HepG2 (cell line): ENCODE measurements around the gene SMPD3. TPM values are rescaled to one million over a fixed set of nuclear protein-coding genes. Genes with fewer than 3 reads are reported as not detected.

Experiments used
- ATAC-seq: fragments of 200-7000 bp; cut with Tn5 transposase; 3 replicates; pipeline ENCODE4 v1.9.1; 2020; ENCODE audit warnings: mild to moderate bottlenecking, moderate library complexity
- BruUV-seq: library from RNA; stranded (reverse); fragments of 400-500 nt; replicated peaks from 2 replicates; lab custom pipeline; 2021; lab: Mats Ljungman, UMichigan
- CTCF ChIA-PET: fragments of 300-600 bp; formaldehyde crosslinking; extraction: SDS; loops from one replicate; lab custom pipeline; 2021; ENCODE audit warnings: low total read pairs, inconsistent platforms, low intra/inter-chr PET ratio; lab: Yijun Ruan, JAX
- POLR2A ChIA-PET: fragments of 350-600 bp; sonication (Branson Sonifier 250); formaldehyde crosslinking; loops from one replicate; lab custom pipeline; 2020; ENCODE audit warnings: antibody characterized with exemption, inconsistent platforms; lab: Yijun Ruan, JAX
- DNase-seq: peaks from one replicate; pipeline ENCODE4 v3.0.0-alpha.2; 2015; ENCODE audit warnings: low spot score
- FAIRE-seq: peaks from 3 replicates; lab custom pipeline; 2011; peaks lifted over from hg19 to GRCh38; lab: Jason Lieb, UNC
- H2AFZ ChIP-seq: one replicate; pipeline ENCODE4 v1.6.1; 2011; ENCODE audit warnings: low read length, inconsistent platforms
- H3K27ac ChIP-seq: fragments of 300-600 bp; 3 replicates; pipeline ENCODE4 v1.8.0; 2011; ENCODE audit warnings: mixed run types, mild to moderate bottlenecking, mixed read lengths, low read length, inconsistent platforms; ENCODE audit not compliant: insufficient read depth; ENCODE audit errors: extremely low read length
- H3K27me3 ChIP-seq, 2 experiments: fragments of 200-600 bp in 1 of 2; 2 replicates in 1 of 2; 3 replicates in 1 of 2; pipeline versions ENCODE4 v1.6.0 to v1.8.0; 2011; ENCODE audit warnings: low read length in 2 of 2, mild to moderate bottlenecking in 2 of 2, moderate library complexity in 2 of 2, inconsistent platforms in 1 of 2; ENCODE audit not compliant: insufficient read depth in 2 of 2, control insufficient read depth in 1 of 2
- H3K36me3 ChIP-seq, 2 experiments: fragments of 200-600 bp in 1 of 2; replicated peaks in 1 of 2; 2 replicates in 1 of 2; 3 replicates in 1 of 2; pipeline versions ENCODE4 v1.5.1 to v1.8.0; 2011; ENCODE audit warnings: low read length in 2 of 2, inconsistent platforms in 1 of 2; ENCODE audit not compliant: insufficient read depth in 2 of 2, control insufficient read depth in 1 of 2
- H3K4me1 ChIP-seq: 2 replicates; pipeline ENCODE4 v1.5.1; 2012; ENCODE audit warnings: low read length, inconsistent platforms; ENCODE audit not compliant: insufficient read depth
- H3K4me2 ChIP-seq: 2 replicates; pipeline ENCODE4 v1.6.0; 2011; ENCODE audit warnings: low read depth, low read length, inconsistent platforms
- H3K4me3 ChIP-seq, 3 experiments: fragments of 200-600 bp in 1 of 3; sonication (generic), shearing (Covaris generic) in 1 of 3; replicated peaks in 1 of 3; 2 replicates each; pipeline ENCODE4 v1.5.1; 2011 to 2016; ENCODE audit warnings: low read length in 3 of 3, inconsistent platforms in 2 of 3, low read depth in 2 of 3, mild to moderate bottlenecking in 2 of 3, control low read depth in 1 of 3, mixed read lengths in 1 of 3; ENCODE audit not compliant: insufficient read depth in 1 of 3
- H3K79me2 ChIP-seq: one replicate; pipeline ENCODE4 v1.6.1; 2011; ENCODE audit warnings: low read length, inconsistent platforms; ENCODE audit not compliant: insufficient read depth
- H3K9ac ChIP-seq: 2 replicates; pipeline ENCODE4 v1.6.0; 2011; ENCODE audit warnings: mild to moderate bottlenecking, low read depth, low read length, inconsistent platforms; ENCODE audit not compliant: insufficient read depth
- H3K9me3 ChIP-seq: 2 replicates; pipeline ENCODE4 v1.5.1; 2012; ENCODE audit warnings: mild to moderate bottlenecking, low read length
- H4K20me1 ChIP-seq: 2 replicates; pipeline ENCODE4 v1.6.0; 2011; ENCODE audit warnings: inconsistent platforms, mild to moderate bottlenecking, low read length, moderate library complexity; ENCODE audit not compliant: insufficient read depth
- ADNP ChIP-seq: sonication (generic); formaldehyde crosslinking; IDR thresholded peaks from 2 replicates; pipeline ENCODE4 v1.4.0; 2020; ENCODE audit warnings: missing genetic modification reagents
- ZNF138 ChIP-seq: sonication (generic); formaldehyde crosslinking; IDR thresholded peaks from 2 replicates; pipeline ENCODE4 v1.5.0; 2020; ENCODE audit warnings: mild to moderate bottlenecking, low read depth, missing genetic modification reagents
- WGBS: methylation state at CpG from one replicate; pipeline ENCODE4 v1.1.6; 2017; ENCODE audit warnings: low lambda C conversion rate; 5-methylcytosine and 5-hydroxymethylcytosine counted together
- in situ Hi-C: cut with HindIII; loops from 2 replicates; pipeline ENCODE4 v1.10.0; 2017; ENCODE audit warnings: low pct_unique_long_range_greater_than_20kb; ENCODE audit not compliant: extremely low pct_ligation_motif_present
- intact Hi-C: fragments of 100-400 bp; cut with micrococcal nuclease; formaldehyde crosslinking; loops from one replicate; pipeline ENCODE4 v1.10.0; 2022; ENCODE audit not compliant: unreplicated experiment
- polyA plus RNA-seq, 8 experiments: library from polyadenylated mRNA; depleted of rRNA in 3 of 8; stranded (reverse) in 7 of 8; unstranded in 1 of 8; fragments of >200 nt; fragmentation: Illumina TruSeq in 4 of 8; extraction: Trizol in 4 of 8; gene quantifications; 2 replicates each; pipeline versions ENCODE4 v1.2.1 to v1.2.3, GENCODE V29; 2011 to 2016; ENCODE audit warnings: low read depth in 4 of 8, missing spikeins in 1 of 8, mixed read lengths in 1 of 8; ENCODE audit not compliant: insufficient read depth in 1 of 8
- total RNA-seq, 5 experiments: library from RNA; depleted of rRNA; stranded (reverse); fragments of >200 nt; fragmentation: Illumina TruSeq; extraction: Trizol; gene quantifications; 2 replicates each; pipeline ENCODE4 v1.2.3, GENCODE V29; 2016; ENCODE audit warnings: low read depth in 1 of 5
- TF ChIP-seq, protein P1 (sequence below): fragments of 450-650 bp; IDR thresholded peaks from 2 replicates; pipeline ENCODE4 v1.6.1; 2017; ENCODE audit warnings: mild to moderate bottlenecking
- TF ChIP-seq, protein P2 (sequence below): sonication (generic); formaldehyde crosslinking; IDR thresholded peaks from 2 replicates; pipeline ENCODE4 v1.4.0; 2020; ENCODE audit warnings: missing genetic modification reagents
- TF ChIP-seq, protein P3 (sequence below): sonication (generic); formaldehyde crosslinking; IDR thresholded peaks from 2 replicates; pipeline ENCODE4 v1.8.1; 2023; ENCODE audit warnings: missing genetic modification reagents, mild to moderate bottlenecking, borderline replicate concordance
- TF ChIP-seq, protein P4 (sequence below): sonication (generic); formaldehyde crosslinking; IDR thresholded peaks from 2 replicates; pipeline ENCODE4 v1.4.0; 2020; ENCODE audit warnings: missing genetic modification reagents

SMPD3 gene
- total and polyA plus RNA-seq, 2 of the 13 experiments (the other 11 are each of a cell fraction or from before 2014, with no cell fraction given): 0.07 to 0.32 TPM

DNA sequence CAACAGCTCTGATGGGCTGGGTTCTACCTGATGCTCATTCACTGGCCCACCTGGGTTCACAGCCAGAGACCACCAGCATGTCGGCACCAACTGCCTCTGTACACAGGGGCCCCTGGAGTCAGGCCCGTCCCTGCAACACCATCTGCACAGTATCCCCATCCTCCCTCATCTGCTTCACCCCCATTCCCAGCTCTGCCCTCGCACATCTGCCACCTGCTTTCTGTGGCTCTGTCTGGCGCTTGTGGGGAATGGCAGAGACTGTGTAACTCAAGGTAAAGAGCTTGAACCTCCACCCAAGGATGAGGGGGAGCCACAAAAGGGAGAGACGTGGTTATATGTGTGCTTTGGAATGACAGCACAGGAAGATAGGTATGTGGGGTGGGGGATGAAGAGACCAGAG is 27.2 kb downstream of the SMPD3 start:
- in situ Hi-C loops: no loop called here
- FAIRE-seq: no peak
- BruUV-seq: no TSS peak

More for the DNA sequence above, 27.2 kb downstream of the SMPD3 start:
- Histone ChIP-seq H3K9me3 (no peaks in the 10 kb centered on the region), H3K27ac (no peak overlapping the region)
- POLR2A ChIA-PET: no interaction called here
- TF ChIP-seq, protein P1, sequence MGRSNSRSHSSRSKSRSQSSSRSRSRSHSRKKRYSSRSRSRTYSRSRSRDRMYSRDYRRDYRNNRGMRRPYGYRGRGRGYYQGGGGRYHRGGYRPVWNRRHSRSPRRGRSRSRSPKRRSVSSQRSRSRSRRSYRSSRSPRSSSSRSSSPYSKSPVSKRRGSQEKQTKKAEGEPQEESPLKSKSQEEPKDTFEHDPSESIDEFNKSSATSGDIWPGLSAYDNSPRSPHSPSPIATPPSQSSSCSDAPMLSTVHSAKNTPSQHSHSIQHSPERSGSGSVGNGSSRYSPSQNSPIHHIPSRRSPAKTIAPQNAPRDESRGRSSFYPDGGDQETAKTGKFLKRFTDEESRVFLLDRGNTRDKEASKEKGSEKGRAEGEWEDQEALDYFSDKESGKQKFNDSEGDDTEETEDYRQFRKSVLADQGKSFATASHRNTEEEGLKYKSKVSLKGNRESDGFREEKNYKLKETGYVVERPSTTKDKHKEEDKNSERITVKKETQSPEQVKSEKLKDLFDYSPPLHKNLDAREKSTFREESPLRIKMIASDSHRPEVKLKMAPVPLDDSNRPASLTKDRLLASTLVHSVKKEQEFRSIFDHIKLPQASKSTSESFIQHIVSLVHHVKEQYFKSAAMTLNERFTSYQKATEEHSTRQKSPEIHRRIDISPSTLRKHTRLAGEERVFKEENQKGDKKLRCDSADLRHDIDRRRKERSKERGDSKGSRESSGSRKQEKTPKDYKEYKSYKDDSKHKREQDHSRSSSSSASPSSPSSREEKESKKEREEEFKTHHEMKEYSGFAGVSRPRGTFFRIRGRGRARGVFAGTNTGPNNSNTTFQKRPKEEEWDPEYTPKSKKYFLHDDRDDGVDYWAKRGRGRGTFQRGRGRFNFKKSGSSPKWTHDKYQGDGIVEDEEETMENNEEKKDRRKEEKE: no peak
- TF ChIP-seq, protein P2, sequence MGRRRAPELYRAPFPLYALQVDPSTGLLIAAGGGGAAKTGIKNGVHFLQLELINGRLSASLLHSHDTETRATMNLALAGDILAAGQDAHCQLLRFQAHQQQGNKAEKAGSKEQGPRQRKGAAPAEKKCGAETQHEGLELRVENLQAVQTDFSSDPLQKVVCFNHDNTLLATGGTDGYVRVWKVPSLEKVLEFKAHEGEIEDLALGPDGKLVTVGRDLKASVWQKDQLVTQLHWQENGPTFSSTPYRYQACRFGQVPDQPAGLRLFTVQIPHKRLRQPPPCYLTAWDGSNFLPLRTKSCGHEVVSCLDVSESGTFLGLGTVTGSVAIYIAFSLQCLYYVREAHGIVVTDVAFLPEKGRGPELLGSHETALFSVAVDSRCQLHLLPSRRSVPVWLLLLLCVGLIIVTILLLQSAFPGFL (CRISPR knock-in tag): no peak
- TF ChIP-seq, protein P3, sequence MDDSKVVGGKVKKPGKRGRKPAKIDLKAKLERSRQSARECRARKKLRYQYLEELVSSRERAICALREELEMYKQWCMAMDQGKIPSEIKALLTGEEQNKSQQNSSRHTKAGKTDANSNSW: no peak
- TF ChIP-seq, protein P4, sequence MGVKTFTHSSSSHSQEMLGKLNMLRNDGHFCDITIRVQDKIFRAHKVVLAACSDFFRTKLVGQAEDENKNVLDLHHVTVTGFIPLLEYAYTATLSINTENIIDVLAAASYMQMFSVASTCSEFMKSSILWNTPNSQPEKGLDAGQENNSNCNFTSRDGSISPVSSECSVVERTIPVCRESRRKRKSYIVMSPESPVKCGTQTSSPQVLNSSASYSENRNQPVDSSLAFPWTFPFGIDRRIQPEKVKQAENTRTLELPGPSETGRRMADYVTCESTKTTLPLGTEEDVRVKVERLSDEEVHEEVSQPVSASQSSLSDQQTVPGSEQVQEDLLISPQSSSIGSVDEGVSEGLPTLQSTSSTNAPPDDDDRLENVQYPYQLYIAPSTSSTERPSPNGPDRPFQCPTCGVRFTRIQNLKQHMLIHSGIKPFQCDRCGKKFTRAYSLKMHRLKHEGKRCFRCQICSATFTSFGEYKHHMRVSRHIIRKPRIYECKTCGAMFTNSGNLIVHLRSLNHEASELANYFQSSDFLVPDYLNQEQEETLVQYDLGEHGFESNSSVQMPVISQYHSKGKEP: no peak
- TF ChIP-seq ADNP (CRISPR knock-in tag) (no peak), ZNF138 (CRISPR knock-in tag) (no peak)
- TF ChIP-seq, all 625 proteins: peak for 0
- no peak for DNase-seq
- Histone ChIP-seq H3K4me2 (no peak overlapping the region), H3K4me3 (no peak overlapping the region), H3K27me3 (peaks cover 9 to 21% of the 10 kb centered on the region in 2 experiments; a peak in 3 of 5 replicates), H4K20me1 (no peaks in the 10 kb centered on the region), H2AFZ (no peak overlapping the region), H3K79me2 (no peaks in the 10 kb centered on the region), H3K4me1 (no peaks in the 10 kb centered on the region; the same call in 1 of the 2 replicates), H3K36me3 (no peaks in the 10 kb centered on the region), H3K9ac (no peak overlapping the region)
- 17% methylated on average over 5 of the region's 5 CpGs for WGBS
- CTCF ChIA-PET: no interaction called here
- intact Hi-C loops: no loop called here
- ATAC-seq: no peak
